Measurements from ENCODE around the gene TMEM156. TPM values are rescaled to one million over a fixed set of nuclear protein-coding genes. Genes with fewer than 3 reads are reported as not detected.

The TMEM156 gene
- total and polyA plus RNA-seq, 2 of the 4 experiments (the other 2 are of a cell fraction): 0.53 to 0.54 TPM

- dilution Hi-C loops (cut with HindIII; ENCODE audit: low sequenced_read_pairs, unreplicated experiment): no loop called here
- H4K91ac ChIP-seq (ENCODE audit: insufficient read depth, low read depth, low read length): no peak overlapping the region
- H3K18ac ChIP-seq (ENCODE audit: low read depth, low read length): no peak overlapping the region
- no peak overlapping the region for H2BK5ac ChIP-seq (ENCODE audit: low read depth, low read length, poor library complexity, severe bottlenecking)
- peaks cover 20 to 60% of the 10 kb centered on the region in 2 experiments for H3K79me1 ChIP-seq (ENCODE audit: low read depth in 1 of 2, low read length in 2 of 2)
- BruUV-seq (replicated peaks): no TSS peak
- no peak for TF ChIP-seq RCOR1 (IDR thresholded peaks at IDR 0.05; ENCODE audit: insufficient replicate concordance, low read length)
- TF ChIP-seq NFE2L2 (IDR thresholded peaks at IDR 0.05; ENCODE audit: low read depth, low read length): no peak
- no peak for TF ChIP-seq SMC3 (IDR thresholded peaks at IDR 0.05; ENCODE audit: low read depth, low read length)
- no peak for TF ChIP-seq RAD21 (IDR thresholded peaks at IDR 0.05; ENCODE audit: low read length)
- TF ChIP-seq MAZ (IDR thresholded peaks at IDR 0.05; ENCODE audit: borderline replicate concordance, low read depth, low read length): no peak
- TF ChIP-seq MAFK (IDR thresholded peaks at IDR 0.05; ENCODE audit: low read depth, low read length): no peak
- TF ChIP-seq CHD1 (IDR thresholded peaks at IDR 0.05; ENCODE audit: low read depth, low read length): no peak
- TF ChIP-seq BHLHE40 (IDR thresholded peaks at IDR 0.05; ENCODE audit: low read depth, low read length): no peak
- TF ChIP-seq CEBPB (IDR thresholded peaks at IDR 0.05; ENCODE audit: low read depth, low read length): no peak
- no peak for TF ChIP-seq FOS (IDR thresholded peaks at IDR 0.05; ENCODE audit: low read depth, low read length)
- TF ChIP-seq POLR2A (IDR thresholded peaks at IDR 0.05; ENCODE audit: low read depth, low read length): no peak
- no peak for TF ChIP-seq MXI1 (IDR thresholded peaks at IDR 0.05; ENCODE audit: borderline replicate concordance, low read depth, low read length)
- TF ChIP-seq RFX5 (IDR thresholded peaks at IDR 0.05; ENCODE audit: low read depth, low read length): no peak
- TF ChIP-seq, protein P1, sequence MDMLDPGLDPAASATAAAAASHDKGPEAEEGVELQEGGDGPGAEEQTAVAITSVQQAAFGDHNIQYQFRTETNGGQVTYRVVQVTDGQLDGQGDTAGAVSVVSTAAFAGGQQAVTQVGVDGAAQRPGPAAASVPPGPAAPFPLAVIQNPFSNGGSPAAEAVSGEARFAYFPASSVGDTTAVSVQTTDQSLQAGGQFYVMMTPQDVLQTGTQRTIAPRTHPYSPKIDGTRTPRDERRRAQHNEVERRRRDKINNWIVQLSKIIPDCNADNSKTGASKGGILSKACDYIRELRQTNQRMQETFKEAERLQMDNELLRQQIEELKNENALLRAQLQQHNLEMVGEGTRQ (IDR thresholded peaks at IDR 0.05; ENCODE audit: low read depth, low read length): no peak
- TF ChIP-seq, protein P2, sequence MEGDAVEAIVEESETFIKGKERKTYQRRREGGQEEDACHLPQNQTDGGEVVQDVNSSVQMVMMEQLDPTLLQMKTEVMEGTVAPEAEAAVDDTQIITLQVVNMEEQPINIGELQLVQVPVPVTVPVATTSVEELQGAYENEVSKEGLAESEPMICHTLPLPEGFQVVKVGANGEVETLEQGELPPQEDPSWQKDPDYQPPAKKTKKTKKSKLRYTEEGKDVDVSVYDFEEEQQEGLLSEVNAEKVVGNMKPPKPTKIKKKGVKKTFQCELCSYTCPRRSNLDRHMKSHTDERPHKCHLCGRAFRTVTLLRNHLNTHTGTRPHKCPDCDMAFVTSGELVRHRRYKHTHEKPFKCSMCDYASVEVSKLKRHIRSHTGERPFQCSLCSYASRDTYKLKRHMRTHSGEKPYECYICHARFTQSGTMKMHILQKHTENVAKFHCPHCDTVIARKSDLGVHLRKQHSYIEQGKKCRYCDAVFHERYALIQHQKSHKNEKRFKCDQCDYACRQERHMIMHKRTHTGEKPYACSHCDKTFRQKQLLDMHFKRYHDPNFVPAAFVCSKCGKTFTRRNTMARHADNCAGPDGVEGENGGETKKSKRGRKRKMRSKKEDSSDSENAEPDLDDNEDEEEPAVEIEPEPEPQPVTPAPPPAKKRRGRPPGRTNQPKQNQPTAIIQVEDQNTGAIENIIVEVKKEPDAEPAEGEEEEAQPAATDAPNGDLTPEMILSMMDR (conservative IDR thresholded peaks at IDR 0.05; ENCODE audit: low read depth, low read length): no peak
- no peak for TF ChIP-seq ELK1 (IDR thresholded peaks at IDR 0.05; ENCODE audit: borderline replicate concordance, low read depth, low read length)
- no peak overlapping the region for H3K23ac ChIP-seq (ENCODE audit: low read depth, low read length)
- H3K4me2 ChIP-seq (ENCODE audit: low read depth, low read length): no peak overlapping the region
- no peak overlapping the region for H2AK5ac ChIP-seq (ENCODE audit: low read depth, low read length)
- H3K27ac ChIP-seq (ENCODE audit: insufficient read depth, low read length): no peak overlapping the region
- intact Hi-C loops (cut with micrococcal nuclease): no loop called here
- in situ Hi-C loops (cut with MboI; ENCODE audit: low sequenced_read_pairs): no loop called here
- no peak for DNase-seq
- no peak overlapping the region for H4K8ac ChIP-seq (ENCODE audit: low read depth in 2 of 2, low read length in 2 of 2)
- no peak overlapping the region for H2BK20ac ChIP-seq (ENCODE audit: low read depth, low read length)
- peaks cover 3% of the 10 kb centered on the region for H3K4me1 ChIP-seq (ENCODE audit: control insufficient read depth, insufficient read depth, low read length)
- no peak overlapping the region for H3K14ac ChIP-seq (replicated peaks; ENCODE audit: low read depth, low read length)
- no peak overlapping the region for H2BK120ac ChIP-seq (ENCODE audit: low read depth, low read length)
- H4K20me1 ChIP-seq (ENCODE audit: insufficient read depth, low read length): peaks cover 67% of the 10 kb centered on the region
- CTCF ChIA-PET: interaction anchor here (0.7 kb wide), 1 partner anchor 10 kb away, joined by 3 read pairs; no protein-coding TSS in a partner anchor
- no peak overlapping the region for H2AK9ac ChIP-seq (replicated peaks; ENCODE audit: low read depth, low read length, poor library complexity)
- H3K36me3 ChIP-seq (ENCODE audit: control insufficient read depth, insufficient read depth, low read length): peaks cover 3% of the 10 kb centered on the region
- H2BK15ac ChIP-seq (ENCODE audit: low read depth, low read length): no peak overlapping the region
- peaks cover 11% of the 10 kb centered on the region for H3K9me1 ChIP-seq (ENCODE audit: insufficient read depth, low read length)
- POLR2A ChIA-PET (ENCODE audit: unreplicated experiment): no interaction called here
- no peak overlapping the region for H3K9ac ChIP-seq (ENCODE audit: low read depth, low read length)
- no peaks in the 10 kb centered on the region for H3K27me3 ChIP-seq (ENCODE audit: control insufficient read depth, insufficient read depth, low read length)
- H3K56ac ChIP-seq (ENCODE audit: extremely low read depth, insufficient read depth, low read length): no peak overlapping the region
- no peak overlapping the region for H3K4ac ChIP-seq (ENCODE audit: low read depth, low read length)
- H3K9me3 ChIP-seq (ENCODE audit: control insufficient read depth, insufficient read depth, low read length): no peaks in the 10 kb centered on the region
- no CpG with 5 or more reads among the region's 3 CpGs for WGBS, 2 experiments (ENCODE audit: extremely low coverage in 2 of 2, insufficient read length in 1 of 2)
- H3K4me3 ChIP-seq (ENCODE audit: insufficient read depth, low read depth, low read length): no peak overlapping the region
- no peak overlapping the region for H4K5ac ChIP-seq (ENCODE audit: low read depth, low read length)
- no peak for ATAC-seq (ENCODE audit: low read depth)
- no peak overlapping the region for H2AFZ ChIP-seq (replicated peaks; ENCODE audit: low read length, poor library complexity)
Measured at GRCh38 chr4:39067451-39067850, 35.2 kb upstream of the TMEM156 start.

Measured in IMR-90 (cell line).